ENCODE results near the gene KLHL17.

DNA sequence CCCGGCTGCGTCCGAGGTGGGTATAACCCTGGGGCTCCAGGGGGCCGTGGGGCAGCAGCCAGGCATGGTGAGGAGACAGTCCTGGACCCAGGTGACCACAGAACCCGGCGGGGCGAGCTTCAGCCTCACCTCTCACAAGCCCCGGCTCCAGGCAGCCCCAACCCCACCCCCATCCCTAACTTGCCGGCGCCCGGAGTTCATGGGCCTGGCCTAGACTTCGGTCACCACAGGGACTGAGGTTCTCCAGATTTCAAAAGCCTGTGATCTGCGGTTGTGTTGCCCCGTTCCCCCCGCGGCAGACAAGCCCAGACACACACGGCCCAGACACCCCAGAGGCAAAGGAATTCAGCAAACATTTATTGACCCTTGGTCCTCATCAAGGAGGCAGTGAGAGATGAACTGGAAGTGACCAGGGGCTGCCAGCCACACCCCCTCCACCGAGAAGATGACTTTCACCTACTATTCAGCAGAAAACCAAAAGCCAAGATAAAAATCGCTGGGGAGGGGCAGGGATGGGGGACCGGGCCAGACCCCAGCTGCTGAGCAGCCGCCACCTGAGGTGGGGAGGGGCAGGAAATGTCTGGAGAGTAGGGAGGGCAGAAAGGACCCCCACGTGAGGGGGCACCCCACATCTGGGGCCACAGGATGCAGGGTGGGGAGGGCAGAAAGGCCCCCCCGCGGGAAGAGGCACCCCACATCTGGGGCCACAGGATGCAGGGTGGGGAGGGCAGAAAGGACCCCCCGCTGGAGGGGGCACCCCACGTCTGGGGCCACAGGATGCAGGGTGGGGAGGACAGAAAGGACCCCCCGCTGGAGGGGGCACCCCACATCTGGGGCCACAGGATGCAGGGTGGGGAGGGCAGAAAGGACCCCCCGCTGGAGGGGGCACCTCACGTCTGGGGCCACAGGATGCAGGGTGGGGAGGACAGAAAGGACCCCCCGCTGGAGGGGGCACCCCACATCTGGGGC, 35.6 kb downstream of the KLHL17 start:
- TF ChIP-seq, protein P1, sequence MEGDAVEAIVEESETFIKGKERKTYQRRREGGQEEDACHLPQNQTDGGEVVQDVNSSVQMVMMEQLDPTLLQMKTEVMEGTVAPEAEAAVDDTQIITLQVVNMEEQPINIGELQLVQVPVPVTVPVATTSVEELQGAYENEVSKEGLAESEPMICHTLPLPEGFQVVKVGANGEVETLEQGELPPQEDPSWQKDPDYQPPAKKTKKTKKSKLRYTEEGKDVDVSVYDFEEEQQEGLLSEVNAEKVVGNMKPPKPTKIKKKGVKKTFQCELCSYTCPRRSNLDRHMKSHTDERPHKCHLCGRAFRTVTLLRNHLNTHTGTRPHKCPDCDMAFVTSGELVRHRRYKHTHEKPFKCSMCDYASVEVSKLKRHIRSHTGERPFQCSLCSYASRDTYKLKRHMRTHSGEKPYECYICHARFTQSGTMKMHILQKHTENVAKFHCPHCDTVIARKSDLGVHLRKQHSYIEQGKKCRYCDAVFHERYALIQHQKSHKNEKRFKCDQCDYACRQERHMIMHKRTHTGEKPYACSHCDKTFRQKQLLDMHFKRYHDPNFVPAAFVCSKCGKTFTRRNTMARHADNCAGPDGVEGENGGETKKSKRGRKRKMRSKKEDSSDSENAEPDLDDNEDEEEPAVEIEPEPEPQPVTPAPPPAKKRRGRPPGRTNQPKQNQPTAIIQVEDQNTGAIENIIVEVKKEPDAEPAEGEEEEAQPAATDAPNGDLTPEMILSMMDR (IDR thresholded peaks at IDR 0.05; ENCODE audit: low read depth, low read length, missing input control) = no peak
- TF ChIP-seq, protein P2, sequence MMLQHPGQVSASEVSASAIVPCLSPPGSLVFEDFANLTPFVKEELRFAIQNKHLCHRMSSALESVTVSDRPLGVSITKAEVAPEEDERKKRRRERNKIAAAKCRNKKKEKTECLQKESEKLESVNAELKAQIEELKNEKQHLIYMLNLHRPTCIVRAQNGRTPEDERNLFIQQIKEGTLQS (IDR thresholded peaks at IDR 0.05) = no peak
